CD4-positive, alpha-beta T cell treated with Interferon gamma for 1 hour (primary cell): ENCODE measurements around the gene GLI2.

Source experiments
- DNase-seq: peaks from one replicate; pipeline ENCODE4 v3.0.0-alpha.2; 2020

GLI2 gene

GRCh38 chr2:120739438-120740090, 3.9 kb downstream of the GLI2 start:
- DNase-seq = no peak

- DNase-seq = no peak
These were observed 4.7 kb downstream of the GLI2 start for GRCh38 chr2:120740375-120740764.

- no peak for DNase-seq
These were observed 5.3 kb downstream of the GLI2 start for GRCh38 chr2:120740765-120741524.

DNA sequence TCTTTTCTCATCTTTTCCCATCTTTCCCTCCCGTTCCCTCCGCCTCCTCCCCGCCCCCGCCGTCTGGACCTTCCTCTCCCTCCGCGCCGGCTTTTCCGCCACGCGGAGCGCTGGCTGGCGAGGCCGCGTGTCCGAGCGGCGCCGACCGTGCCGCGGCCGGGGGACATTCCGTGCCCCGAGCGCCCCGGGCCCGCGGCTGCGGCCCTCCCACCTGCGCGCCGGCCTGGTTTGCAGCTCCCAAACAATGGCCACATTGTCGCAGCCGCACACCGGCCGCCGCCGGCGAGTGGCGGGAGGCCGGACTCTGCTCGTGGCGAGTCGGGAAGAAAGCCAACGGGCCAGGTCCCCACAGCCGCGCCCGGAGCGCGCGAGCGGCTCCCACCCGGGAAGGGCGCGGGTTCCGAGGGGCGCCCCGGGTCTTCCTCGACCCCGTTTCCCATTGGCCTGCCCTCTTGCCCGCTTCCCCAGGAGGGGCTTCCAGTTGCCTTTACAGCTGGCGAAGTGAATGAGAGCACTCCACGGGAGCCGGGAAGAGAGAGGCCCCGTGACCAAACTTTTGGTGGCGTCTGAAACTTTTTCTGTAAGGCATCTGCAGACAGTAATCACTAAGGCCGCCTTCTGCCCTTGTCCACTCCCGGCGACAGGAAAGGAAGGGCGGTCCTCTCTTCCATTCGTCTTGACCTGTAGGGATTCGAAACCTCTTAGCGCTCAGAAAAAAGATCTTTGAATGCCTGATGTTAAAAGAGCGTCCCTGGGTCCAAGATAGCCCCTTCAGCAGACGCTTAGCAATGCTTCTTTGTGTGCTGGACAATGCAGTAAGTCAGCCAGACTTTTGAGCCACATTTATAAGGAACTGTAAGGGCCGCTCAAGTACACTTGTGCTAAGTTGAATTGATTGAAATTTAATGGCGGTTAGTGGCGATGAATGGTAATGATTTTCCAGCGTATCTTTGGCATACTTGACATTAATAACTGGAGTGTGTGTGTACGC, 6.2 kb downstream of the GLI2 start:
- no peak for DNase-seq

DNA sequence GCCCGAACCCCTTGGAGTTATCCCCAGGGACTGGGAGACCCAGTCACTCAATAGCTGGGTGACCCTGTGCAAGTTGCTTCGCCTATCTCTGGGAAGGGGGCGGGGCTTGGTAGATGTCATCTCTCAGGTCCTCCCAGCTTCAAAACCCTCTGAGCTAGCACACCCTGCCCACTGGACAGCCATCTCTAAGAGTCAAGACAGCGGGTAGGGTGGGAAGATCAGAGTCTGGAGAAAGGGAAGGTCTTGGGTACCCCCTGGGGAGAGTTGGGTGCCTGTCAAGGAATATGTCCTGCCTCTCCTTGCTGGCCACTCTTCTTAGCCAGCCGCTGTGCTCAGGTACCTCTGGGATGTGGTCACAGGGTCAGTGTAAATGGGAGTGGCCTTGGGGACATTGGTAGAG, 8.0 kb downstream of the GLI2 start:
- DNase-seq = no peak

- DNase-seq = no peak
These were observed 9.1 kb downstream of the GLI2 start for GRCh38 chr2:120744817-120745216.

DNA sequence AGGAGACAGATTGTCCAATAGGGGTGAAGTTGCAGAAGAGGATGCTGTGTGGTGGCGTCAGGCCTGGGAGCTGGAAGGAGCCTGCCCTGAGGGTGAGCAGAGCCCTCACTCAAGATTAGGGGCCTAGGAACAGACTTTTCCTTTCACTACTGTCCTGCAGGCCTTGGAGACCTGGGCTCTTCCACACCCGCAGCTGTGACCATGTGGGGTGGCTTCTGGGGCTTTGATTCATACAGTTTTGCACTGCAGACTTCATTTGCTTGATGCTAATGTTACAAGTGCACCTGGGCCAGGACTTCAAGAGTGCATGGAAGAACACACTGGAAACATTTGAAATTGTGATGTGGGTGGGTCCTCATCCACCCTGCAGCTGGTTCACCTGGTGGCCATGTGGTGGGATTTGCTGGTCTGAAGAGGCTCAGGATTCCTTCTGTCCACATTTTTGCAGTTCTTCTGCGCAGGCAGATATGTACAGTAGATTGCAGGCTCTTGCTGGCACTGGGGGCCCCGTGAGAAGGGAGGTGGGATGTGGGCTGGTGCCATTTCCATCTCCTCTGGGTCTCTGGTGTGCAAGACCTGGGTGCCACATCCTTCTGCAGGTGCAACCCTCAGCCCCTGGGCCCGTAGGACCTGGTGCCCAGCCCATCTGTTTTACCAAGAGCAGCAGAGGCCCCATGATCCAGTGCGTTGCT, 9.9 kb downstream of the GLI2 start:
- no peak for DNase-seq

DNA sequence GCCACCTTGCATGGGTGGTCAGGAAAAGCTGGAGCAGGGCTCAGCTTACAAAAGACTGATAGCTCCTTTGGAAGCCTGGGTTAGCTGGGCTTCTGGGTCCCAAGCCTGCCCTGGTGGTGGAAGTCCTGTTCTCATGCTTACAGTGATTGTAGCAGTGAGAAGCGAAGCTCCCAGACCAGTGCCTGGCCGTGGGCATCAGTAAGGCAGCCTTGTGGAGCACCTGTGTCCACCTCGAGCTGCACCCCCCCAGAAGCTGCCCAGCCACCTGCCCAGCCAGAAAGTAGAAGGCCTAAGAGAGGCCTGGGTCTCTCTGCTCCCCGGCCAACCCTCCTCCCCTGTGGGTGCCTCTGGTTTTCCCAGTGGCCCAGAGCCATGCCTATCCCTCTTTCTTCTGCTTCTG, 10.5 kb downstream of the GLI2 start:
- DNase-seq = no peak

- DNase-seq = no peak
These were observed 11.6 kb downstream of the GLI2 start for GRCh38 chr2:120747281-120747680.

DNA sequence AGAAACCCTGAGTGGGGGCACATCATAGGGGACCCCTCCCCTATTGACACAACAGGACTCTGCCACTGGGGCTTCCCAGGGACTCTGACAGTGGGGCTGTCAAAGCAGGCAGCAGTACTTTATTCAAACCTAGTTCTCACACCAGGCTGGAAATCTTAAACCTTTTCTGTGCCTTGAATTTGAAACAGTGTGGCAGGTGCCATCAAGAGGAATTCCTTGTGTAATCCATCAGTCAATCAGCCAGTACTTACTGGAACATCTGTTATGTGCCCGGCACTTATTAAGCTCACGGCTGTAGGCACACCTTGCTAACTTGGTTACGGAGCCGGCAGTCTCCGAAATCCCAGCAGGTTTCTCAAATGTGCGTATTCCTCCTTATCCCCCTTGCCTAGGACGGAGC, 12.0 kb downstream of the GLI2 start:
- DNase-seq = no peak

- DNase-seq = no peak
These were observed 12.6 kb downstream of the GLI2 start for GRCh38 chr2:120748310-120748709.

DNA sequence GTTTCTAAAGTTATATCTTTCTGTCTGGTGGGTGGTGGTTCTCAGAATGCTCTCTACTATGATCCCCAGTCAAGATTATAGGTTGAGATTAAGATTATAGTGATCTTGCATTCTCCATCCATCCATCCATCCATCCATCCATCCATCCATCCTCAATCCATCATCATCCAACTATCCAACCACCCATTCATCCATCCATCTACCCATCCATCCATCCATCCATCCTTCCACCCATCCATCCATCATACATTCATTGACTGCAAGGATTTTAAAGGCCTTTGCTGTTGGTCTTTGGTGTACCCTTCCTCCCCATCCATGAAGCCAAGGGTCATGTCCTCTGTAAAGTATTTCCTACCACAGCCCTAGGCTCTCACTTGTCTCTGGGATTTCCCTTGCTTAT, 13.1 kb downstream of the GLI2 start:
- DNase-seq = no peak

GRCh38 chr2:120749506-120750431, 14.1 kb downstream of the GLI2 start:
- no peak for DNase-seq

GRCh38 chr2:120750488-120751210, 15.0 kb downstream of the GLI2 start:
- DNase-seq = no peak

GRCh38 chr2:120751553-120751952, 15.9 kb downstream of the GLI2 start:
- no peak for DNase-seq

DNA sequence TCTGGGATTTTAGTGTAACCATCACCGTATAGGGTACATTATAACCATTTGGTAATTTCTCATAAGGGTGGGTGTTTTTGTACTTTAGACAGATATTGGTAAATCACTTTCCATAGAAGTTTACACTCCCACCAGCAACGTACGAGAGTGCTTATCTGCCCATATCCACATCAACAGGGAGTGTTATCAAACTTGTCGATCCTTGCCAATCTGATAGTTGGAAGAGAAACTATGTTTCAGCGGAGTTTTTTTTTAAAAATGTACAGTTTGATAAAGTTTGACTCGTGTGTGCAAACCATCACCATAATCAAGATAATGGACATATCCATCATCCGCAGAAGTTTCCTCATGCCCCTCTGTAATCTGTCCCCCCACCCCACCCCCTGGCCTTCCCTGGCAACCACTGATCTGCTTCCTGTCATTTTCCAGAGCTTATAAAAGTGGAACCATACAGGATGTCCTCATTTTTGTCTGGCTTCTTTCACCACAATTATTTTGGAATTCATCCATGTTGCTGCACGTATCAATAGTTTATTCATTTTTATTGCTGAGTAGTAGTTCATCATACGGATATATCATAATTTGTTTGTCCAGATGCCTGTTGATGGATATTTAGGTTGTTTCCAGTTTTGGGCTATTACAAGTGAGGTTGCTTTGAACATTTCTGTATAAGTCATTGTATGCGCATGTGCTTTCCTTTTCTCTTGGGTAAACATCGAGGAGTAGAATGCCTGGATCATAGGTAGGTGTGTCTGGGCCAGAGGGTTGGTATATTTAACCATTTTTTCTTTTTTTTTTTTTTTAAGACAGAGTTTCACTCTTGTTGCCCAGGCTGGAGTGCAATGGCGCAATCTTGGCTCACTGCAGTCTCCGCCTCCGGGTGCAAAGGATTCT, 18.6 kb downstream of the GLI2 start:
- DNase-seq = no peak

- DNase-seq = no peak
These were observed 22.8 kb downstream of the GLI2 start for GRCh38 chr2:120758181-120759144.

GRCh38 chr2:120759543-120760331, 24.1 kb downstream of the GLI2 start:
- no peak for DNase-seq
